Gastroesophageal sphincter (tissue), 3 donors: ENCODE data around the gene ARL16.

Source experiments
- POLR2A ChIP-seq, 2 donors: fragments of 450-650 bp; IDR thresholded peaks; one replicate each; pipeline ENCODE4 v1.6.1; 2017; ENCODE audit warnings: antibody characterized with exemption in 2 of 2, mild to moderate bottlenecking in 2 of 2, moderate library complexity in 1 of 2
- POLR2AphosphoS5 ChIP-seq: sonication (generic); formaldehyde crosslinking; IDR thresholded peaks from one replicate; pipeline ENCODE4 v1.6.1; 2017; ENCODE audit warnings: antibody characterized with exemption
- TF ChIP-seq, protein P1 (sequence below), 4 experiments: fragments of 200-600 bp in 2 of 4; fragments of 450-650 bp in 2 of 4; sonication (generic) in 1 of 4; IDR thresholded peaks; one replicate each; pipeline ENCODE4 v1.5.1; 2017 to 2019; ENCODE audit warnings: antibody characterized with exemption in 4 of 4, mild to moderate bottlenecking in 2 of 4, moderate library complexity in 2 of 4

DNA sequence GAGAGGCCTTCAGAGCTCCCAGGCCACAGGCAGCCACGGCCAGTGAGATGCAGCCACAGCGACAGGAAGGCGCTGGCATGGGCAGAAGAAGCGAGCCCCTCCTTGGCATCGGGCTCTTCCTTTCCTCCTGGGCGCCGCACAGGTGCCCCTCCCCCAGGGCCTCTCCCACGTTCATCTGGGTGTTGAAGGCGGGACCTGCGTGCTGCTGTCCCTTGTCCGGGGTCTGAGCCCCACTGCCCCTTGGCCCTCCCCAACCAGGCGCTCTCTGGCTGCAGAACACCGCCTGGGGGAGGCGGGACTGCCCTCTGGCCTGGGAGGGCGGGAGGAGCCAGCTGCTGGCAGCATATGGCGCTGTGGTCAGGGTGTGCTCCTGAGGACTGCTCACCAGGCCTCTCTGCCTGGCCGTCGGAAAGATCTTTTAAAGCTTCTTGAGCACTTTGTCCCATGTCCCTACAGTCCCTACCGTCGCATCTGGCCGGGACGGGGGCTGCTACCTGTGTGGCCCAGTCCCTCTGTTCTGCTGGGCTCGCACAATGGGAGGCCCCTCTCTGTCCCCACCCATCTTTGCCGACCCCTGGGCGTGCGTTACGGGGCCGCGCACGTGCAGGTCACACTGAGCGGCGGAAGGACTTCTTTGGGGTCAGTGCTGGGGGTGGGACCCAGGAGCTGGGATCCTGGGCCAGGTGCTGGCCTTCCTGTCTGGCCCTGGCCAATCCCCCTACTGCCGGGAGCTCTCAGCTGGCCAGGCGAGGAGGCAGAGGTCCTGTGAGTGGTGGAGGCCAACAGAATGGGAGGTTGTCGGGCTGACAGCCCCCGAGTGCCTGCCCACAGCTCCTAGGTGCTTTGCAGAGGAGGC, 30.2 kb upstream of the ARL16 start:
- TF ChIP-seq POLR2AphosphoS5: no peak
- no peak for TF ChIP-seq POLR2A (IDR thresholded peaks at IDR 0.05)
- TF ChIP-seq, protein P1, sequence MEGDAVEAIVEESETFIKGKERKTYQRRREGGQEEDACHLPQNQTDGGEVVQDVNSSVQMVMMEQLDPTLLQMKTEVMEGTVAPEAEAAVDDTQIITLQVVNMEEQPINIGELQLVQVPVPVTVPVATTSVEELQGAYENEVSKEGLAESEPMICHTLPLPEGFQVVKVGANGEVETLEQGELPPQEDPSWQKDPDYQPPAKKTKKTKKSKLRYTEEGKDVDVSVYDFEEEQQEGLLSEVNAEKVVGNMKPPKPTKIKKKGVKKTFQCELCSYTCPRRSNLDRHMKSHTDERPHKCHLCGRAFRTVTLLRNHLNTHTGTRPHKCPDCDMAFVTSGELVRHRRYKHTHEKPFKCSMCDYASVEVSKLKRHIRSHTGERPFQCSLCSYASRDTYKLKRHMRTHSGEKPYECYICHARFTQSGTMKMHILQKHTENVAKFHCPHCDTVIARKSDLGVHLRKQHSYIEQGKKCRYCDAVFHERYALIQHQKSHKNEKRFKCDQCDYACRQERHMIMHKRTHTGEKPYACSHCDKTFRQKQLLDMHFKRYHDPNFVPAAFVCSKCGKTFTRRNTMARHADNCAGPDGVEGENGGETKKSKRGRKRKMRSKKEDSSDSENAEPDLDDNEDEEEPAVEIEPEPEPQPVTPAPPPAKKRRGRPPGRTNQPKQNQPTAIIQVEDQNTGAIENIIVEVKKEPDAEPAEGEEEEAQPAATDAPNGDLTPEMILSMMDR (IDR thresholded peaks at IDR 0.05): no peak
